Nephron progenitor cell (in vitro differentiated cells): ENCODE results near the gene CBX1.

ENCODE experiments used
- DNase-seq: peaks from one replicate; pipeline ENCODE4 v3.0.0; 2021
- H3K27ac Mint-ChIP-seq: 2 replicates; pipeline ENCODE4 v1.8.0; 2021; ENCODE audit warnings: mild to moderate bottlenecking, moderate library complexity, mixed read lengths
- H3K27me3 Mint-ChIP-seq: 2 replicates; pipeline ENCODE4 v1.8.0; 2021; ENCODE audit warnings: mild to moderate bottlenecking, low read depth, mixed read lengths; ENCODE audit not compliant: poor library complexity
- H3K36me3 Mint-ChIP-seq: 2 replicates; pipeline ENCODE4 v1.8.0; 2021; ENCODE audit warnings: low read depth, mixed read lengths
- H3K4me1 Mint-ChIP-seq: 2 replicates; pipeline ENCODE4 v1.8.0; 2021; ENCODE audit warnings: mixed read lengths
- H3K4me3 Mint-ChIP-seq: 2 replicates; pipeline ENCODE4 v1.8.0; 2021; ENCODE audit warnings: mild to moderate bottlenecking, moderate library complexity, mixed read lengths
- H3K9me3 Mint-ChIP-seq: 2 replicates; pipeline ENCODE4 v1.8.0; 2021; ENCODE audit warnings: mild to moderate bottlenecking, moderate library complexity, mixed read lengths
- CTCF ChIP-seq: fragments of 200-600 bp; sonication (generic); IDR thresholded peaks from 2 replicates; pipeline ENCODE4 v1.5.0; 2021; ENCODE audit warnings: antibody characterized with exemption

Gene CBX1

GRCh38 chr17:48148029-48148770 is 46.9 kb upstream of the CBX1 start:
- peaks cover 5% of the 10 kb centered on the region for H3K27me3 Mint-ChIP-seq
- no peak for TF ChIP-seq CTCF
- DNase-seq: no peak
- no peaks in the 10 kb centered on the region for H3K9me3 Mint-ChIP-seq
- no peak overlapping the region for H3K4me3 Mint-ChIP-seq
- H3K27ac Mint-ChIP-seq: no peak overlapping the region
- peaks cover 74% of the 10 kb centered on the region for H3K4me1 Mint-ChIP-seq
- H3K36me3 Mint-ChIP-seq: no peaks in the 10 kb centered on the region

GRCh38 chr17:48144976-48145798 is 43.9 kb upstream of the CBX1 start:
- Mint-ChIP-seq H3K9me3 (no peaks in the 10 kb centered on the region), H3K4me1 (peaks cover 49% of the 10 kb centered on the region), H3K27ac (no peak overlapping the region), H3K36me3 (no peaks in the 10 kb centered on the region), H3K4me3 (no peak overlapping the region), H3K27me3 (no peaks in the 10 kb centered on the region)
- no peak for DNase-seq
- TF ChIP-seq CTCF: no peak

- TF ChIP-seq CTCF: no peak
- Mint-ChIP-seq H3K27ac (no peak overlapping the region), H3K9me3 (no peaks in the 10 kb centered on the region), H3K4me1 (peaks cover 39% of the 10 kb centered on the region), H3K27me3 (peaks cover 7% of the 10 kb centered on the region), H3K36me3 (no peaks in the 10 kb centered on the region), H3K4me3 (no peak overlapping the region)
- DNase-seq: no peak
Observed at GRCh38 chr17:48144231-48144630, 43.0 kb upstream of the CBX1 start.

- DNase-seq: no peak
- no peak for TF ChIP-seq CTCF
- Mint-ChIP-seq H3K36me3 (no peaks in the 10 kb centered on the region), H3K27ac (no peak overlapping the region), H3K4me1 (peaks cover 33% of the 10 kb centered on the region), H3K4me3 (no peak overlapping the region), H3K27me3 (peaks cover 8% of the 10 kb centered on the region), H3K9me3 (no peaks in the 10 kb centered on the region)
Observed at GRCh38 chr17:48143629-48144028, 42.4 kb upstream of the CBX1 start.

GRCh38 chr17:48139944-48140343 is 38.7 kb upstream of the CBX1 start:
- no peak for TF ChIP-seq CTCF
- peaks cover 8% of the 10 kb centered on the region for H3K27me3 Mint-ChIP-seq
- H3K9me3 Mint-ChIP-seq: no peaks in the 10 kb centered on the region
- peaks cover 27% of the 10 kb centered on the region for H3K4me1 Mint-ChIP-seq
- no peaks in the 10 kb centered on the region for H3K36me3 Mint-ChIP-seq
- H3K27ac Mint-ChIP-seq: no peak overlapping the region
- no peak for DNase-seq
- no peak overlapping the region for H3K4me3 Mint-ChIP-seq
